GM18511 (cell line): ENCODE results near the gene RNFT1.
"Not testable (repeated sequence)": the region's sequence is repeated elsewhere in the genome, so short reads cannot be mapped to it uniquely, and the experiment has no call there.

Experiments used
- ATAC-seq: cut with Tn5 transposase; IDR thresholded peaks from one replicate; pipeline ENCODE4 v1.9.1; 2021; ENCODE audit warnings: mild to moderate bottlenecking, moderate library complexity; ENCODE audit not compliant: unreplicated experiment

RNFT1 gene

GRCh38 chr17:59930768-59931167 lies 33.8 kb downstream of the RNFT1 start:
- ATAC-seq: not testable (repeated sequence)

- not testable (repeated sequence) for ATAC-seq
Observed at GRCh38 chr17:59930121-59930520, 34.4 kb downstream of the RNFT1 start.

- not testable (repeated sequence) for ATAC-seq
Observed at GRCh38 chr17:59920637-59921036, 43.9 kb downstream of the RNFT1 start.

- ATAC-seq: no peak
Observed at GRCh38 chr17:59916446-59916845, 48.1 kb downstream of the RNFT1 start.

GRCh38 chr17:59914274-59914854 lies 50.2 kb downstream of the RNFT1 start:
- no peak for ATAC-seq

- ATAC-seq: no peak
Observed at GRCh38 chr17:59907467-59907866, 57.1 kb downstream of the RNFT1 start.

- ATAC-seq: no peak
Observed at GRCh38 chr17:59903455-59903854, 61.1 kb downstream of the RNFT1 start.
